Thoracic aorta (tissue), 2 donors: ENCODE data around the gene GABBR1. TPM values are rescaled to one million over a fixed set of nuclear protein-coding genes. Genes with fewer than 3 reads are reported as not detected.

Experiments used
- ATAC-seq: fragments of 150-250 bp; one replicate; pipeline ENCODE4 v1.8.0; 2017; ENCODE audit warnings: low read depth; ENCODE audit not compliant: insufficient number of reproducible peaks, low FRiP score
- DNase-seq: peaks from one replicate; pipeline ENCODE4 v3.0.0-alpha.2; 2020; ENCODE audit warnings: low spot score
- H3K27ac ChIP-seq, 2 donors: fragments of 200-600 bp; sonication (generic); 1 replicate in 1 of 2; 2 replicates in 1 of 2; pipeline ENCODE4 v1.5.1; 2016; ENCODE audit warnings: mild to moderate bottlenecking in 2 of 2, moderate library complexity in 2 of 2
- H3K27me3 ChIP-seq: fragments of 200-600 bp; sonication (generic); replicated peaks from 2 replicates; pipeline ENCODE4 v1.6.0; 2016; ENCODE audit warnings: mild to moderate bottlenecking; ENCODE audit not compliant: insufficient read depth
- H3K36me3 ChIP-seq: fragments of 200-600 bp; sonication (generic); one replicate; pipeline ENCODE4 v1.5.1; 2016
- H3K4me1 ChIP-seq, 2 donors: fragments of 200-600 bp; sonication (generic); 1 replicate in 1 of 2; 2 replicates in 1 of 2; pipeline versions ENCODE4 v1.5.1 to v1.6.0; 2016; ENCODE audit warnings: low read depth in 2 of 2, mild to moderate bottlenecking in 1 of 2; ENCODE audit not compliant: control insufficient read depth in 1 of 2
- H3K4me3 ChIP-seq: fragments of 200-600 bp; sonication (generic); 2 replicates; pipeline ENCODE4 v1.5.1; 2016; ENCODE audit warnings: mild to moderate bottlenecking
- H3K9me3 ChIP-seq: fragments of 200-600 bp; sonication (generic); 2 replicates; pipeline ENCODE4 v1.5.1; 2016
- CTCF ChIP-seq: fragments of 200-600 bp; sonication (generic); IDR thresholded peaks from one replicate; pipeline ENCODE4 v1.5.1; 2019; ENCODE audit warnings: antibody characterized with exemption
- total RNA-seq, 2 donors: library from RNA; depleted of rRNA; stranded (reverse); fragments of >200 nt; gene quantifications; one replicate each; pipeline versions ENCODE4 v1.1.0 to v1.2.3, GENCODE V29; 2016

GABBR1 gene
- total RNA-seq, 2 donors from 2014 or later = 63.2 to 112 TPM

- no peak overlapping the region for H3K27ac ChIP-seq
- H3K4me1 ChIP-seq = peaks cover 3 to 13% of the 10 kb centered on the region in 2 donors
- no peak overlapping the region for H3K4me3 ChIP-seq
- H3K9me3 ChIP-seq = no peaks in the 10 kb centered on the region
- DNase-seq (no peak), ATAC-seq (no peak)
- H3K36me3 ChIP-seq = no peaks in the 10 kb centered on the region
- H3K27me3 ChIP-seq = no peaks in the 10 kb centered on the region
- no peak for TF ChIP-seq CTCF
Observed at GRCh38 chr6:29661071-29661470, 28.1 kb upstream of the GABBR1 start.

GRCh38 chr6:29656798-29657197 lies 23.8 kb upstream of the GABBR1 start, which contains the start of gene MOG:
TSS of gene MOG (plus strand) at chr6:29657092. CDS start at chr6:29657210, 118 bp downstream.
- no peak for ATAC-seq
- no peak for TF ChIP-seq CTCF
- Histone ChIP-seq H3K36me3 (no peaks in the 10 kb centered on the region), H3K4me3 (no peak within 1 kb of the TSS), H3K9me3 (no peaks in the 10 kb centered on the region), H3K27me3 (no peaks in the 10 kb centered on the region), H3K4me1 (peaks cover 11 to 27% of the 10 kb centered on the region in 2 donors), H3K27ac (peak within 1 kb of the TSS; percentile 80)
- no peak for DNase-seq

- H3K4me3 ChIP-seq = no peak overlapping the region
- H3K27ac ChIP-seq = peak overlapping the region; percentile 80
- peaks cover 11 to 27% of the 10 kb centered on the region in 2 donors for H3K4me1 ChIP-seq
- DNase-seq = no peak
- no peak for TF ChIP-seq CTCF
- no peaks in the 10 kb centered on the region for H3K27me3 ChIP-seq
- ATAC-seq = peak; percentile 61
- no peaks in the 10 kb centered on the region for H3K36me3 ChIP-seq
- H3K9me3 ChIP-seq = no peaks in the 10 kb centered on the region
Observed at GRCh38 chr6:29656157-29656556, 23.2 kb upstream of the GABBR1 start.

- Histone ChIP-seq H3K9me3 (no peaks in the 10 kb centered on the region), H3K27ac (peak overlapping the region; percentile 80), H3K27me3 (no peaks in the 10 kb centered on the region), H3K36me3 (no peaks in the 10 kb centered on the region), H3K4me1 (peaks cover 11 to 27% of the 10 kb centered on the region in 2 donors), H3K4me3 (no peak overlapping the region)
- ATAC-seq (no peak), DNase-seq (no peak)
- no peak for TF ChIP-seq CTCF
Observed at GRCh38 chr6:29655658-29656057, 22.7 kb upstream of the GABBR1 start.

GRCh38 chr6:29653452-29654038 lies 20.6 kb upstream of the GABBR1 start:
- no peak for DNase-seq

More at GRCh38 chr6:29653452-29654038, 20.6 kb upstream of the GABBR1 start:
- Histone ChIP-seq H3K4me3 (no peak overlapping the region), H3K9me3 (no peaks in the 10 kb centered on the region), H3K36me3 (no peaks in the 10 kb centered on the region), H3K27me3 (no peaks in the 10 kb centered on the region), H3K4me1 (peaks cover 11 to 37% of the 10 kb centered on the region in 2 donors), H3K27ac (no peak overlapping the region)
- TF ChIP-seq CTCF = peak; percentile 76
- no peak for ATAC-seq
